NCI-H524 treated with DMSO at 0.1 percent for 48 hours (cell line): Measurements from ENCODE around the gene ASAP2.

Experiments used
- DNase-seq: peaks from one replicate; lab custom pipeline; 2025; lab: John Stamatoyannopoulos, UW

ASAP2 gene

GRCh38 chr2:9434489-9434888, 227.9 kb downstream of the ASAP2 start:
- DNase-seq: no peak

GRCh38 chr2:9439536-9439935, 232.9 kb downstream of the ASAP2 start:
- DNase-seq: no peak

- no peak for DNase-seq
These were observed 233.6 kb downstream of the ASAP2 start for GRCh38 chr2:9440058-9440727.

DNA sequence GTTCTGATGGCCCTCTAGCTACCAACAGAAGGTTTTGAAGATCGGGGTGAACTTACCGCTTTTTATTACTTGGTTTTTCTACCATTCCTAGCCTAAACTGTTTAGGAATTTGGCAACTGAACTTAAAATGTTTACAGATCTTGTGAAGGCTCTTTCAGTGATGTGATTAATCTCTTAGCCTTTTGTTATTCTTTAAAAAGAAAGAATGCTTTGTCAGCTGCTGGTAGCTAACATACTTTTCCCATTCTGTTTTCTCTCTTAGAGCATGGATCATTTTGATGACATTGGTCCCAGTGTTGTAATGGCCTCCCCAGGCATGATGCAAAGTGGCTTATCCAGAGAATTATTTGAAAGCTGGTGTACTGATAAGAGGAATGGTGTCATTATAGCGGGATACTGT, 234.9 kb downstream of the ASAP2 start:
- no peak for DNase-seq

DNA sequence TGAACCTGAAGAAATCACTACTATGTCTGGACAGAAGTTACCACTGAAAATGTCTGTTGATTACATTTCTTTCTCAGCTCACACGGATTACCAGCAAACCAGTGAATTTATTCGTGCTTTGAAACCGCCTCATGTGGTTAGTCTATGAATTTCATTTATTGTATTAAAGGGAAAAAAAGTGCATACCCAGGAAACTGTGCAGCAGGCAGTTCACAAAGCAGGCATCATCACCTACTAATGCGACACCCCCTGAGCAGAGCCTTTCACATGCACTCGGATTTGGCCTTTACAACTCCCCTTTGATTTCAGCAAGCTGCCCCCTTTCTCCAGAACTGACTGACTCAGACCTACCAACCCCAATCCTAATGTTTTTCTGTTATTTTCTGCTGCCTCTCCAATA, 236.9 kb downstream of the ASAP2 start:
- no peak for DNase-seq

DNA sequence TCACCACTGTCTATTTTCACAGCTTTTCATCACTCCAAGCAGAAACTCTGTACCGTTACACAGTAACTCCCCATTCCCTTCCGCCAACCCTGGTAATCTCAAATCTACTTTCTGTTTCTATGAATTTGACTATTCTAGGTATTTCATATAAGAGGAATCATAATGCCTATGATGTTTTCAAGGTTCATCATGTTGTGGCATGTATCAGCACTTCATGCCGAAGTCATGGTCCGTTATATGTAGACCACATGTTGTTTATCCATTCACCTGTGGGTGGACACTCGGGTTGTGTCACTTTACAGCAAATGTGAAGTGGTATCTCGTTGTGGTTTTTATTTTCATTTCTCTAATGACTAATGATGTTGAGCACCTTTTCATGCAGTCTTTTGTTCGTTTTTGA, 238.5 kb downstream of the ASAP2 start:
- DNase-seq: no peak

GRCh38 chr2:9451231-9451630, 244.6 kb downstream of the ASAP2 start:
- DNase-seq: no peak
